OCI-LY3 (cell line): ENCODE results near the gene RNF44.

ENCODE experiments used
- H2AFZ ChIP-seq: fragments of 200-600, 300-600 bp; shearing (Covaris generic); 2 replicates; pipeline ENCODE4 v1.6.0; 2014; ENCODE audit warnings: antibody characterized with exemption, low read depth, low read length
- H3K27ac ChIP-seq: fragments of 200-600, 300-600 bp; sonication (generic); 2 replicates; pipeline ENCODE4 v1.5.1; 2014; ENCODE audit warnings: mild to moderate bottlenecking, low read length, moderate library complexity, mixed read lengths
- H3K27me3 ChIP-seq: fragments of 200-600, 300-600 bp; sonication (generic); 2 replicates; pipeline ENCODE4 v1.6.1; 2014; ENCODE audit warnings: low read depth, low read length, mixed read lengths
- H3K36me3 ChIP-seq: fragments of 200-600, 300-600 bp; sonication (generic); replicated peaks from 2 replicates; pipeline ENCODE3; 2014; ENCODE audit warnings: low read depth, low read length, mixed read lengths
- H3K4me1 ChIP-seq: fragments of 300-600, 200-600 bp; sonication (generic); 2 replicates; pipeline ENCODE4 v1.6.1; 2014; ENCODE audit warnings: low read length, mixed read lengths
- H3K4me2 ChIP-seq: fragments of 200-600, 300-600 bp; sonication (generic); 2 replicates; pipeline ENCODE4 v1.6.1; 2014; ENCODE audit warnings: low read length, mixed read lengths
- H3K4me3 ChIP-seq: fragments of 300-600, 200-600 bp; sonication (generic); 2 replicates; pipeline ENCODE4 v1.5.1; 2014; ENCODE audit warnings: antibody characterized with exemption, mild to moderate bottlenecking, low read length, moderate library complexity
- H3K79me2 ChIP-seq: fragments of 300-600, 200-600 bp; shearing (Covaris generic); 2 replicates; pipeline ENCODE4 v1.6.1; 2014; ENCODE audit warnings: mild to moderate bottlenecking, low read length, mixed read lengths
- H3K9ac ChIP-seq: fragments of 300-600, 200-600 bp; shearing (Covaris generic); 2 replicates; pipeline ENCODE4 v1.6.0; 2014; ENCODE audit warnings: mild to moderate bottlenecking, low read length, moderate library complexity
- H3K9me3 ChIP-seq: fragments of 200-600, 300-600 bp; shearing (Covaris generic); 2 replicates; pipeline ENCODE4 v1.6.1; 2014; ENCODE audit warnings: low read length, mixed read lengths; ENCODE audit not compliant: insufficient read depth
- H4K20me1 ChIP-seq: fragments of 200-600, 300-600 bp; sonication (generic); 2 replicates; pipeline ENCODE4 v1.6.1; 2016; ENCODE audit warnings: low read length, mixed read lengths; ENCODE audit not compliant: insufficient read depth
- EZH2phosphoT487 ChIP-seq: fragments of 200-600 bp; shearing (Covaris generic); IDR thresholded peaks from 2 replicates; pipeline ENCODE4 v1.6.1; 2018; ENCODE audit warnings: antibody characterized with exemption, mixed run types, low read depth
- TF ChIP-seq, protein P1 (sequence below): fragments of 200-600, 300-600 bp; sonication (generic); IDR thresholded peaks from 2 replicates; pipeline ENCODE4 v1.5.1; 2014; ENCODE audit warnings: antibody characterized with exemption, low read length, low read depth

RNF44 gene

DNA sequence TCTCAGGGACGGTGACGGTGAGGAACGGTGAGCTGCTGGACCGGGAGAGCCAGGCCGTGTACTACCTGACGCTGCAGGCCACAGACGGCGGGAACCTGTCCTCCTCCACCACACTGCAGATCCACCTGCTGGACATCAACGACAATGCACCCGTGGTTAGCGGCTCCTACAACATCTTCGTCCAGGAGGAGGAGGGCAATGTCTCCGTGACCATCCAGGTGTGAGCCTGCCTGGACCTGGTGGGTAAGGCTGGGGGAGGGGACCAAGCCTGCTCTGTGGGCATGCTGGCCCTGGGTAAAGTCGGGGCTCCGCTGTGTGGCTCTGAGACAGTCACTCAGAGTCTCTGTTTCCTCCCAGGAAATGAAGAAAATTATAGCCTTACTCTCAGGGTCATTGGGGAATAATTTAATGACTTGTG is 41.2 kb upstream of the RNF44 start:
- H4K20me1 ChIP-seq = no peaks in the 10 kb centered on the region
- no peaks in the 10 kb centered on the region for H3K27me3 ChIP-seq
- TF ChIP-seq, protein P1, sequence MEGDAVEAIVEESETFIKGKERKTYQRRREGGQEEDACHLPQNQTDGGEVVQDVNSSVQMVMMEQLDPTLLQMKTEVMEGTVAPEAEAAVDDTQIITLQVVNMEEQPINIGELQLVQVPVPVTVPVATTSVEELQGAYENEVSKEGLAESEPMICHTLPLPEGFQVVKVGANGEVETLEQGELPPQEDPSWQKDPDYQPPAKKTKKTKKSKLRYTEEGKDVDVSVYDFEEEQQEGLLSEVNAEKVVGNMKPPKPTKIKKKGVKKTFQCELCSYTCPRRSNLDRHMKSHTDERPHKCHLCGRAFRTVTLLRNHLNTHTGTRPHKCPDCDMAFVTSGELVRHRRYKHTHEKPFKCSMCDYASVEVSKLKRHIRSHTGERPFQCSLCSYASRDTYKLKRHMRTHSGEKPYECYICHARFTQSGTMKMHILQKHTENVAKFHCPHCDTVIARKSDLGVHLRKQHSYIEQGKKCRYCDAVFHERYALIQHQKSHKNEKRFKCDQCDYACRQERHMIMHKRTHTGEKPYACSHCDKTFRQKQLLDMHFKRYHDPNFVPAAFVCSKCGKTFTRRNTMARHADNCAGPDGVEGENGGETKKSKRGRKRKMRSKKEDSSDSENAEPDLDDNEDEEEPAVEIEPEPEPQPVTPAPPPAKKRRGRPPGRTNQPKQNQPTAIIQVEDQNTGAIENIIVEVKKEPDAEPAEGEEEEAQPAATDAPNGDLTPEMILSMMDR = no peak
- no peak overlapping the region for H2AFZ ChIP-seq
- H3K4me2 ChIP-seq = no peak overlapping the region
- no peaks in the 10 kb centered on the region for H3K9me3 ChIP-seq
- H3K36me3 ChIP-seq = no peaks in the 10 kb centered on the region
- H3K4me3 ChIP-seq = no peak overlapping the region
- peaks cover 4% of the 10 kb centered on the region; the same call in 1 of the 2 replicates for H3K4me1 ChIP-seq
- no peaks in the 10 kb centered on the region for H3K79me2 ChIP-seq
- no peak overlapping the region for H3K9ac ChIP-seq
- H3K27ac ChIP-seq = no peak overlapping the region

DNA sequence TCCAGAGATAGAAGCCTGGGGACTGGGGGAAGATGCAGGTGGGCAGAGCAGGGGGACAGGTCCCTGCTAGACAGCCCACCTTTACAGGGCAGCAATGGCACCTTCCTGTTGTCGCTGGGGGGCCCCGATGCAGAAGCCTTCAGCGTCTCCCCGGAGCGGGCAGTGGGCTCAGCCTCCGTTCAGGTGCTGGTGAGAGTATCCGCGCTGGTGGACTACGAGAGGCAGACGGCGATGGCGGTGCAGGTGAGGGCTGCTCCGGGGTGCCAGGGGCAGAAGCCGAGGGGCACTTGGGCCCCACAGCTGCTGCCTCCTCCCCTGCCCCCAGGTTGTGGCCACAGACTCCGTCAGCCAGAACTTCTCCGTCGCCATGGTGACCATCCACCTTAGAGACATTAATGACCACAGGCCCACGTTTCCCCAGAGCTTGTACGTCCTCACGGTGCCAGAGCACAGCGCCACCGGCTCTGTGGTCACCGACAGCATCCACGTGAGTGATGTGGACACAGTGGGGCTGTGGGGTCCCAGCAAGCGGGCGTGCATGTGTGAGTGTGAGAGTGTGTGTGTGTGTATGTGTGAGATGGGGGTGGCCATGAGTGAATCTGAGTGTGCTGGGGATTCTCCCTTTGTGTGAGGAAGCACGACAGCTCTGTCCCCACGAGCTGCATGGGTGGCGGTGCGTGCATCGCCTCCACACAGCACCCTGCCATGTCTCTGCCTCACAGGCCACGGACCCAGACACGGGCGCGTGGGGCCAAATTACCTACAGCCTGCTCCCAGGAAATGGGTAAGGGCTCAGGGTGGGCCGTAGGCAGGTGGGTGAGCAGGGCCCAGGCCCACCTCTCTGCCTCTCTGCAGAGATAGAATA is 40.3 kb upstream of the RNF44 start:
- Histone ChIP-seq H3K36me3 (no peaks in the 10 kb centered on the region), H3K79me2 (no peaks in the 10 kb centered on the region), H3K4me3 (no peak overlapping the region)

DNA sequence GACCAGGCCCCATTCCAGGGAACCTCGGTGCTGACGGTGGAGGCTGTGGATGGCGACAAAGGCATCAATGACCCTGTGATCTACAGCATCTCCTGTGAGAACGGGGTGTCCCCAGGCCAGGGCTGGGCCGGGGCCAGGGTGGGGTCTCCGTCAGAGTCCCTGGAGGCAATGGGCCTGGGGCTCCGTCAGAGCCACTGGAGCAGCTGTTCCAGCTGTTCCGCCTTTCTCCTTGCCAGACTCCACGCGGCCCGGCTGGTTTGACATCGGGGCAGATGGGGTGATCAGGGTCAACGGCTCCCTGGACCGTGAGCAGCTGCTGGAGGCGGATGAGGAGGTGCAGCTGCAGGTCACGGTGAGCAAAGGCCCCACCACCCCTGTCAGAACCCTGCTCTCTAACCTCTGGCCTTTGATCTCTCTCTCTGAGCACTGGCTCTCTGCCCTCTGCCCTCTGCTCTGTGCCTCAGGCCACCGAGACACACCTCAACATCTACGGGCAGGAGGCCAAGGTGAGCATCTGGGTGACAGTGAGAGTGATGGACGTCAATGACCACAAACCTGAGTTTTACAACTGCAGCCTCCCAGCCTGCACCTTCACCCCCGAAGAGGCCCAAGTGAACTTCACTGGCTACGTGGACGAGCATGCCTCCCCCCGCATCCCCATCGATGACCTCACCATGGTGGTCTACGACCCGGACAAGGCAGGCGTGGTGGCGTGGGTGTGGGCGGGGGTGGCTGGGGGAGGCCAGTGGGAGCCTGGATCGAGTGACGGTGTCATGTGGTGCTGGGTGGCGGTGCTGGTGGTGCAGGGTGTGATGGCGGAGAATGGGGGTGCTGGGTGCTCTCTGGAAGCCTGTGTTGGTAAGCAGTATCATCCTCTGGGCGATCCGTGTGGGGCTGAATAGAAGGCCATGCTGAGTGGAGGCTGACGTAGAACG is 38.6 kb upstream of the RNF44 start:
- Histone ChIP-seq H3K4me2 (no peak overlapping the region), H3K79me2 (no peaks in the 10 kb centered on the region), H3K4me1 (peaks cover 4% of the 10 kb centered on the region; the same call in 1 of the 2 replicates), H4K20me1 (no peaks in the 10 kb centered on the region), H3K27me3 (no peaks in the 10 kb centered on the region), H3K9me3 (no peaks in the 10 kb centered on the region), H3K4me3 (no peak overlapping the region), H3K27ac (no peak overlapping the region), H3K36me3 (no peaks in the 10 kb centered on the region), H2AFZ (no peak overlapping the region), H3K9ac (no peak overlapping the region)
- no peak for TF ChIP-seq EZH2phosphoT487
- TF ChIP-seq, protein P1 = no peak

More for the DNA sequence above, 40.3 kb upstream of the RNF44 start:
- Histone ChIP-seq H3K4me2 (no peak overlapping the region), H4K20me1 (no peaks in the 10 kb centered on the region), H3K9ac (no peak overlapping the region), H2AFZ (no peak overlapping the region), H3K9me3 (no peaks in the 10 kb centered on the region), H3K27me3 (no peaks in the 10 kb centered on the region), H3K4me1 (peaks cover 4% of the 10 kb centered on the region; the same call in 1 of the 2 replicates), H3K27ac (no peak overlapping the region)
- TF ChIP-seq, protein P1 = no peak
- no peak for TF ChIP-seq EZH2phosphoT487

DNA sequence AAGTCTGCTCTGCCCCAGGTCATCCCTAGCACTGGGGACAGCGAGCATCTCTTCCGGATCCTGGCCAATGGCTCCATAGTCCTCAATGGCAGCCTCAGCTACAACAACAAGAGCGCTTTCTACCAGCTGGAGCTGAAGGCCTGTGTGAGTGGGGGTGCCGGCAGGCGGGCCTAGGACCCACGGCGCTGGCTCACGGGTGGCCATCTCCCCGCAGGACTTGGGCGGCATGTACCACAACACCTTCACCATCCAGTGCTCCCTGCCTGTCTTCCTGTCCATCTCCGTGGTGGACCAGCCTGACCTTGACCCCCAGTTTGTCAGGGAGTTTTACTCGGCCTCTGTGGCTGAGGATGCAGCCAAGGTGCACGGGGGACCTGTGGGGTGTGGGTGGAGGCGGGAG is 37.9 kb upstream of the RNF44 start:
- H3K27ac ChIP-seq = no peak overlapping the region
- H3K36me3 ChIP-seq = no peaks in the 10 kb centered on the region
- H3K9me3 ChIP-seq = no peaks in the 10 kb centered on the region
- H3K79me2 ChIP-seq = no peaks in the 10 kb centered on the region
- H4K20me1 ChIP-seq = no peaks in the 10 kb centered on the region
- H2AFZ ChIP-seq = no peak overlapping the region
- H3K4me1 ChIP-seq = peaks cover 4% of the 10 kb centered on the region; the same call in 1 of the 2 replicates
- TF ChIP-seq, protein P1 = no peak
- no peak for TF ChIP-seq EZH2phosphoT487
- no peaks in the 10 kb centered on the region for H3K27me3 ChIP-seq
- no peak overlapping the region for H3K9ac ChIP-seq
- H3K4me2 ChIP-seq = no peak overlapping the region
- H3K4me3 ChIP-seq = no peak overlapping the region
